ENCODE measurements around the gene ARHGEF16.

DNA sequence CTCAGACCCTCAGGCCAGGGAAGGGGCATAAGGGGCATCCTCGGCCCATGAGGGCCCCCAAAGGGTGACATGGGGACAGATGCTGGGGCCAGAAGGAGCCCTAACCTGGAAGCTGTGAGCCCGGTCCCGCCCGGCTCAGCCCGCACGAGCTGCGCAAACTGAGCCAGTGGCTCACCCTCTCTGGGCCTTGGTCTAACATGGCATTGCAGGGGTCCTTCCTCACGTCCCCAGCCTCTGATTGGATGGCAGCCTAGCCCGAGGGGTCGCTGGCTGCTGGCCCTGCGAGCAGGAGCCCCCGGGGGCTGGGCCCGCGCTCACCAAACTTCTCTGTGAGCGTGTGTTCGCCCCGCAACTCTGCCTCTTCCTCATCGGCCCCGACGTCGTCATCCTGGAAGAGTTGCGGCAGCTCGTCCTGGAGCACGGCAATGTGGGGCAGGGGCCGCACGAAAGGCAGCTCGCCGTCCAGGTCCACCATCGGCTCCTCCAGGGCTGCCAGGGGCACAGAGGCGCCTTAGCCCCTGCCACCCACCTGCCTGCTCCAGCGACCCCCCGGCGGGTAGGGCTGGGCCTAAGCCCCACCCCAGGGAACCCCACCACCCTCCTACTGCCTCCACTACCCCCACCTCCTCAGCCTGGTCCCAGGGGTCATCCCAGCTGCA lies 54.4 kb downstream of the ARHGEF16 start:
- TF ChIP-seq, protein P1, sequence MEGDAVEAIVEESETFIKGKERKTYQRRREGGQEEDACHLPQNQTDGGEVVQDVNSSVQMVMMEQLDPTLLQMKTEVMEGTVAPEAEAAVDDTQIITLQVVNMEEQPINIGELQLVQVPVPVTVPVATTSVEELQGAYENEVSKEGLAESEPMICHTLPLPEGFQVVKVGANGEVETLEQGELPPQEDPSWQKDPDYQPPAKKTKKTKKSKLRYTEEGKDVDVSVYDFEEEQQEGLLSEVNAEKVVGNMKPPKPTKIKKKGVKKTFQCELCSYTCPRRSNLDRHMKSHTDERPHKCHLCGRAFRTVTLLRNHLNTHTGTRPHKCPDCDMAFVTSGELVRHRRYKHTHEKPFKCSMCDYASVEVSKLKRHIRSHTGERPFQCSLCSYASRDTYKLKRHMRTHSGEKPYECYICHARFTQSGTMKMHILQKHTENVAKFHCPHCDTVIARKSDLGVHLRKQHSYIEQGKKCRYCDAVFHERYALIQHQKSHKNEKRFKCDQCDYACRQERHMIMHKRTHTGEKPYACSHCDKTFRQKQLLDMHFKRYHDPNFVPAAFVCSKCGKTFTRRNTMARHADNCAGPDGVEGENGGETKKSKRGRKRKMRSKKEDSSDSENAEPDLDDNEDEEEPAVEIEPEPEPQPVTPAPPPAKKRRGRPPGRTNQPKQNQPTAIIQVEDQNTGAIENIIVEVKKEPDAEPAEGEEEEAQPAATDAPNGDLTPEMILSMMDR (IDR thresholded peaks at IDR 0.05), result no peak
- no peak for TF ChIP-seq EP300 (IDR thresholded peaks at IDR 0.05)

Measured in suprapubic skin (tissue), 3 donors.